ENCODE data around the gene PHF2. TPM values are rescaled to one million over a fixed set of nuclear protein-coding genes. Genes with fewer than 3 reads are reported as not detected.
A peak's percentile ranks its signal among the peaks of the same experiment; 100 is the strongest.

PHF2 gene
- total and polyA plus RNA-seq, 2 experiments from 2014 or later, result 4.3 to 11.8 TPM

GRCh38 chr9:93541005-93541404, 35.4 kb upstream of the PHF2 start:
- Histone ChIP-seq H3K4me1 (ENCODE audit: insufficient read depth) (no peaks in the 10 kb centered on the region), H3K27me3 (ENCODE audit: insufficient read depth) (no peaks in the 10 kb centered on the region), H3K4me2 (no peak overlapping the region), H3K9me2 (ENCODE audit: insufficient read depth) (no peaks in the 10 kb centered on the region), H2AFZ (no peak overlapping the region), H3K4me3 (no peak overlapping the region), H3K79me2 (replicated peaks; ENCODE audit: insufficient read depth) (peaks cover 25% of the 10 kb centered on the region), H3K36me3 (ENCODE audit: insufficient read depth) (peaks cover 8% of the 10 kb centered on the region), H3K27ac (ENCODE audit: low read depth) (peak overlapping the region; percentile 76), H3F3A (replicated peaks; ENCODE audit: low read depth) (no peaks in the 10 kb centered on the region), H4K20me1 (replicated peaks; ENCODE audit: insufficient read depth) (peaks cover 6% of the 10 kb centered on the region)
- Mint-ChIP-seq H3K4me3 (no peak overlapping the region), H3K9me3 (no peaks in the 10 kb centered on the region), H3K27ac (peak overlapping the region; percentile 40; the same call in 1 of the 2 replicates), H3K4me1 (peaks cover 6% of the 10 kb centered on the region; the same call in 2 of the 3 replicates), H3K36me3 (ENCODE audit: low read depth) (peaks cover 16% of the 10 kb centered on the region; the same call in 2 of the 3 replicates), H3K27me3 (ENCODE audit: insufficient read depth, low read depth, poor library complexity) (peaks cover 13% of the 10 kb centered on the region)
- ATAC-seq (no peak), DNase-seq (ENCODE audit: low spot score) (no peak)
- no peak for TF ChIP-seq ZNF331 (CRISPR knock-in tag; IDR thresholded peaks at IDR 0.05; ENCODE audit: low read depth)
- no peak for TF ChIP-seq EZH2phosphoT487 (IDR thresholded peaks at IDR 0.05; ENCODE audit: unreplicated experiment)
- TF ChIP-seq ZNF114 (CRISPR knock-in tag; IDR thresholded peaks at IDR 0.05), result no peak
- TF ChIP-seq, protein P1, sequence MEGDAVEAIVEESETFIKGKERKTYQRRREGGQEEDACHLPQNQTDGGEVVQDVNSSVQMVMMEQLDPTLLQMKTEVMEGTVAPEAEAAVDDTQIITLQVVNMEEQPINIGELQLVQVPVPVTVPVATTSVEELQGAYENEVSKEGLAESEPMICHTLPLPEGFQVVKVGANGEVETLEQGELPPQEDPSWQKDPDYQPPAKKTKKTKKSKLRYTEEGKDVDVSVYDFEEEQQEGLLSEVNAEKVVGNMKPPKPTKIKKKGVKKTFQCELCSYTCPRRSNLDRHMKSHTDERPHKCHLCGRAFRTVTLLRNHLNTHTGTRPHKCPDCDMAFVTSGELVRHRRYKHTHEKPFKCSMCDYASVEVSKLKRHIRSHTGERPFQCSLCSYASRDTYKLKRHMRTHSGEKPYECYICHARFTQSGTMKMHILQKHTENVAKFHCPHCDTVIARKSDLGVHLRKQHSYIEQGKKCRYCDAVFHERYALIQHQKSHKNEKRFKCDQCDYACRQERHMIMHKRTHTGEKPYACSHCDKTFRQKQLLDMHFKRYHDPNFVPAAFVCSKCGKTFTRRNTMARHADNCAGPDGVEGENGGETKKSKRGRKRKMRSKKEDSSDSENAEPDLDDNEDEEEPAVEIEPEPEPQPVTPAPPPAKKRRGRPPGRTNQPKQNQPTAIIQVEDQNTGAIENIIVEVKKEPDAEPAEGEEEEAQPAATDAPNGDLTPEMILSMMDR (conservative IDR thresholded peaks at IDR 0.05; ENCODE audit: low read depth in 2 of 2), result no peak
- TF ChIP-seq ZNF462 (CRISPR knock-in tag; IDR thresholded peaks at IDR 0.05), result no peak
- no peak for TF ChIP-seq CREB1 (CRISPR knock-in tag; IDR thresholded peaks at IDR 0.05; ENCODE audit: low read depth)
- no peak for TF ChIP-seq POLR2AphosphoS5 (IDR thresholded peaks at IDR 0.05; ENCODE audit: low read depth)
- no peak for TF ChIP-seq JUNB (IDR thresholded peaks at IDR 0.05; ENCODE audit: unreplicated experiment)
- TF ChIP-seq REST (IDR thresholded peaks at IDR 0.05; ENCODE audit: unreplicated experiment), result no peak
